Measurements from ENCODE around the gene DOK4.

The DOK4 gene

DNA sequence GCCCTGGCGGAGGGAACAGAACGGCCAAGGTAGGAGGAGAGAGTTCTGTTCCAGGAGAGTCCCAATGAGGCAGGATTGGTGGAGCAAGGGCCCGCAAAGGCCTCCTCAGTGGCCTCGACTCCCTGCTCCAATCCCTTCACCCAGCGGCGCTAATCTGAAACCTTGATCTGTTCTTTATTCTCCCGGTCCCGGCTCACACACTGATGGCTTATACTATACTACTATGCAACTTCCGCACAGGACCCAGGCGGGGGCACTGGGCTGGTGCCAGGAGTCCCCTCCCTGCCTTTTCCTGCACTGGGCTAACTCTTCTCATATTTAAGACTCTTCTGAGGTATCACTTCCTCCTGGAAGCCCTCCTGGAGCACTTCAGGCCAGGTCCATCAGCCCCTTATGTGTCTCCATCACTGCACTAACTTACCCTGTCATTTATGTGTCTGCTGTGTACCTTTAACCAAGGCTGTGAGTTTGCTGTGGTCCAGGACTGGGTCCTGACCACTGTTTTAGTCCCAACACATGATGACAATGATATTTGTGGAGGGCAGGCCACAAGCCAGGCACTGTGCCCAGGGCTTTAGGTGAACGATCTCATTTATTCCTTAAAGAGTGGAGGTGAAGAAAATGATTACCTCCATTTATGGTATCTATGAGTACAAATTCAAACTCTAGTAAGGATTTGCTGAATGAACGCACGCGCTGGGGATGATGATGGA is 43.3 kb upstream of the DOK4 start:
- peaks cover 16% of the 10 kb centered on the region for H3K4me1 ChIP-seq (ENCODE audit: control insufficient read depth, insufficient read depth, low read length)
- peaks cover 5% of the 10 kb centered on the region for H3K36me3 ChIP-seq (ENCODE audit: control insufficient read depth, insufficient read depth, low read length)
- H3K4me3 ChIP-seq (ENCODE audit: low read depth, low read length): peak overlapping the region; percentile 72
- no peaks in the 10 kb centered on the region for H3K9me3 ChIP-seq (ENCODE audit: control insufficient read depth, insufficient read depth, low read length)
- H3K27me3 ChIP-seq (ENCODE audit: control insufficient read depth, insufficient read depth, low read length): peaks cover 9% of the 10 kb centered on the region
- no peak overlapping the region for H3K9ac ChIP-seq (ENCODE audit: low read depth, low read length)

GRCh38 chr16:57528499-57529390 is 42.5 kb upstream of the DOK4 start:
- H3K9ac ChIP-seq (ENCODE audit: low read depth, low read length): no peak overlapping the region
- peaks cover 9% of the 10 kb centered on the region for H3K27me3 ChIP-seq (ENCODE audit: control insufficient read depth, insufficient read depth, low read length)
- H3K36me3 ChIP-seq (ENCODE audit: control insufficient read depth, insufficient read depth, low read length): peaks cover 3% of the 10 kb centered on the region
- no peaks in the 10 kb centered on the region for H3K9me3 ChIP-seq (ENCODE audit: control insufficient read depth, insufficient read depth, low read length)
- H3K4me1 ChIP-seq (ENCODE audit: control insufficient read depth, insufficient read depth, low read length): peaks cover 16% of the 10 kb centered on the region
- peak overlapping the region; percentile 72 for H3K4me3 ChIP-seq (ENCODE audit: low read depth, low read length)

- H3K9me3 ChIP-seq (ENCODE audit: control insufficient read depth, insufficient read depth, low read length): no peaks in the 10 kb centered on the region
- peak overlapping the region; percentile 72 for H3K4me3 ChIP-seq (ENCODE audit: low read depth, low read length)
- H3K4me1 ChIP-seq (ENCODE audit: control insufficient read depth, insufficient read depth, low read length): peaks cover 16% of the 10 kb centered on the region
- no peak overlapping the region for H3K9ac ChIP-seq (ENCODE audit: low read depth, low read length)
- H3K36me3 ChIP-seq (ENCODE audit: control insufficient read depth, insufficient read depth, low read length): peaks cover 3% of the 10 kb centered on the region
- peaks cover 9% of the 10 kb centered on the region for H3K27me3 ChIP-seq (ENCODE audit: control insufficient read depth, insufficient read depth, low read length)
Observed at GRCh38 chr16:57527610-57528360, 41.5 kb upstream of the DOK4 start.

DNA sequence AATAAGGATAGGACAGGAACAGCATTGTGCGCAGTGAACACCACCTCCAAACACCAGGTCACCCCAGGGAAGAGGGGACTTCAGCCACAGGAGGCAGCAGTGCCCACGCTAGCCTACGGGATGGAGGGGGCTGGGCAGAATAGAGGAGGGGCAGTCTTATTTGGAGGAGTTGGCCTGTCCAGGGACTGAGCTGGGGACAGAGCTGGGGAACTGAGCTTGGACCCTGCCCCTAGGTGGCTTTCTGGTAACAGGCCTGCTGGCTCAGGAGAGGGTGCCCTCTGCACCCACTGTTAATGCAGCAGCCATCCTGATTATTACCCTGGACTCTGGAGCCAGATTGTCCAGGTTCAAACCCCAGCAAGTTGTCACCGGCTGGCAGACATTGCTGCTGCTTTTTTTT is 40.7 kb upstream of the DOK4 start:
- no peaks in the 10 kb centered on the region for H3K36me3 ChIP-seq (ENCODE audit: control insufficient read depth, insufficient read depth, low read length)
- no peak overlapping the region for H3K4me3 ChIP-seq (ENCODE audit: low read depth, low read length)
- no peak overlapping the region for H3K9ac ChIP-seq (ENCODE audit: low read depth, low read length)
- H3K27me3 ChIP-seq (ENCODE audit: control insufficient read depth, insufficient read depth, low read length): peaks cover 9% of the 10 kb centered on the region
- H3K4me1 ChIP-seq (ENCODE audit: control insufficient read depth, insufficient read depth, low read length): peaks cover 10% of the 10 kb centered on the region
- no peaks in the 10 kb centered on the region for H3K9me3 ChIP-seq (ENCODE audit: control insufficient read depth, insufficient read depth, low read length)

DNA sequence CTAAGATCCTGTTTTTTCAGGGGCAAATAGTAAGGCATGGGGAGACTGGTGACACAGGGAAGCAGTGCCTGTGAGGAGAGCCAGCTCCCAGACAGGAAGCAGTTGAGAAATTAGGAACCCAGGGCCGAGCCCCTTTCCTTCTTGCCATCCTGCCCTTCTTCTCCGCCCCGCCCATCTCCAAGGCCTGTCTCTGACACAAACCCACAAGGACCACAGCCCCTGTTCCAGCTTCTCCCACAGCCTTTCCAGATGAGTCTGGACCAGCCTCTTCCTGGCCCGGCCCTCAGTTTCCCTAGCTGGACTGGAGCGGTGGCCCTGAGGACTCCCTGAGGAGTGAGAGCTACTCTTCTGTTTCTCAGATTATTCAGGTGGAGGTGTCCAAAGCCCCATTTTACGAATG is 40.2 kb upstream of the DOK4 start:
- no peak overlapping the region for H3K4me3 ChIP-seq (ENCODE audit: low read depth, low read length)
- peaks cover 9% of the 10 kb centered on the region for H3K27me3 ChIP-seq (ENCODE audit: control insufficient read depth, insufficient read depth, low read length)
- no peak overlapping the region for H3K9ac ChIP-seq (ENCODE audit: low read depth, low read length)
- H3K4me1 ChIP-seq (ENCODE audit: control insufficient read depth, insufficient read depth, low read length): peaks cover 6% of the 10 kb centered on the region
- no peaks in the 10 kb centered on the region for H3K36me3 ChIP-seq (ENCODE audit: control insufficient read depth, insufficient read depth, low read length)
- H3K9me3 ChIP-seq (ENCODE audit: control insufficient read depth, insufficient read depth, low read length): no peaks in the 10 kb centered on the region

GRCh38 chr16:57525761-57526160 is 39.5 kb upstream of the DOK4 start:
- Histone ChIP-seq H3K27me3 (ENCODE audit: control insufficient read depth, insufficient read depth, low read length) (peaks cover 7% of the 10 kb centered on the region), H3K9ac (ENCODE audit: low read depth, low read length) (no peak overlapping the region), H3K9me3 (ENCODE audit: control insufficient read depth, insufficient read depth, low read length) (no peaks in the 10 kb centered on the region), H3K4me3 (ENCODE audit: low read depth, low read length) (no peak overlapping the region), H3K4me1 (ENCODE audit: control insufficient read depth, insufficient read depth, low read length) (peaks cover 6% of the 10 kb centered on the region), H3K36me3 (ENCODE audit: control insufficient read depth, insufficient read depth, low read length) (no peaks in the 10 kb centered on the region)

- Histone ChIP-seq H3K36me3 (ENCODE audit: control insufficient read depth, insufficient read depth, low read length) (peaks cover 4% of the 10 kb centered on the region), H3K4me3 (ENCODE audit: low read depth, low read length) (no peak overlapping the region), H3K4me1 (ENCODE audit: control insufficient read depth, insufficient read depth, low read length) (peaks cover 4% of the 10 kb centered on the region), H3K27me3 (ENCODE audit: control insufficient read depth, insufficient read depth, low read length) (no peaks in the 10 kb centered on the region), H3K9ac (ENCODE audit: low read depth, low read length) (no peak overlapping the region), H3K9me3 (ENCODE audit: control insufficient read depth, insufficient read depth, low read length) (no peaks in the 10 kb centered on the region)
Observed at GRCh38 chr16:57522960-57523359, 36.7 kb upstream of the DOK4 start.

- Histone ChIP-seq H3K4me1 (ENCODE audit: control insufficient read depth, insufficient read depth, low read length) (peaks cover 3% of the 10 kb centered on the region), H3K9ac (ENCODE audit: low read depth, low read length) (no peak overlapping the region), H3K9me3 (ENCODE audit: control insufficient read depth, insufficient read depth, low read length) (no peaks in the 10 kb centered on the region), H3K4me3 (ENCODE audit: low read depth, low read length) (no peak overlapping the region), H3K36me3 (ENCODE audit: control insufficient read depth, insufficient read depth, low read length) (peaks cover 4% of the 10 kb centered on the region), H3K27me3 (ENCODE audit: control insufficient read depth, insufficient read depth, low read length) (no peaks in the 10 kb centered on the region)
Observed at GRCh38 chr16:57519796-57520360, 33.6 kb upstream of the DOK4 start.

GRCh38 chr16:57518922-57519321 is 32.6 kb upstream of the DOK4 start:
- Histone ChIP-seq H3K36me3 (ENCODE audit: control insufficient read depth, insufficient read depth, low read length) (peaks cover 4% of the 10 kb centered on the region), H3K4me3 (ENCODE audit: low read depth, low read length) (no peak overlapping the region), H3K9me3 (ENCODE audit: control insufficient read depth, insufficient read depth, low read length) (no peaks in the 10 kb centered on the region), H3K9ac (ENCODE audit: low read depth, low read length) (no peak overlapping the region), H3K27me3 (ENCODE audit: control insufficient read depth, insufficient read depth, low read length) (no peaks in the 10 kb centered on the region), H3K4me1 (ENCODE audit: control insufficient read depth, insufficient read depth, low read length) (peaks cover 3% of the 10 kb centered on the region)

GRCh38 chr16:57518520-57518919 is 32.2 kb upstream of the DOK4 start:
- no peaks in the 10 kb centered on the region for H3K27me3 ChIP-seq (ENCODE audit: control insufficient read depth, insufficient read depth, low read length)
- peaks cover 4% of the 10 kb centered on the region for H3K36me3 ChIP-seq (ENCODE audit: control insufficient read depth, insufficient read depth, low read length)
- peaks cover 3% of the 10 kb centered on the region for H3K4me1 ChIP-seq (ENCODE audit: control insufficient read depth, insufficient read depth, low read length)
- H3K4me3 ChIP-seq (ENCODE audit: low read depth, low read length): no peak overlapping the region
- no peak overlapping the region for H3K9ac ChIP-seq (ENCODE audit: low read depth, low read length)
- no peaks in the 10 kb centered on the region for H3K9me3 ChIP-seq (ENCODE audit: control insufficient read depth, insufficient read depth, low read length)

Measured in iPS-15b (cell line).